Skin epidermis (tissue), 12 donors: ENCODE measurements around the gene HOXA1.

Experiments used
- H3K27ac ChIP-seq, 21 experiments: fragments of 200-600 bp; sonication (generic) in 11 of 21; one replicate each; pipeline ENCODE4 v1.5.0; 2020; ENCODE audit warnings: mild to moderate bottlenecking in 3 of 21, inconsistent platforms in 2 of 21, moderate library complexity in 2 of 21
- H3K4me3 ChIP-seq, 7 experiments: fragments of 200-600 bp; sonication (generic) in 2 of 7; one replicate each; pipeline ENCODE4 v1.5.0; 2020; ENCODE audit warnings: inconsistent platforms in 2 of 7, mild to moderate bottlenecking in 2 of 7, moderate library complexity in 1 of 7

Gene HOXA1

DNA sequence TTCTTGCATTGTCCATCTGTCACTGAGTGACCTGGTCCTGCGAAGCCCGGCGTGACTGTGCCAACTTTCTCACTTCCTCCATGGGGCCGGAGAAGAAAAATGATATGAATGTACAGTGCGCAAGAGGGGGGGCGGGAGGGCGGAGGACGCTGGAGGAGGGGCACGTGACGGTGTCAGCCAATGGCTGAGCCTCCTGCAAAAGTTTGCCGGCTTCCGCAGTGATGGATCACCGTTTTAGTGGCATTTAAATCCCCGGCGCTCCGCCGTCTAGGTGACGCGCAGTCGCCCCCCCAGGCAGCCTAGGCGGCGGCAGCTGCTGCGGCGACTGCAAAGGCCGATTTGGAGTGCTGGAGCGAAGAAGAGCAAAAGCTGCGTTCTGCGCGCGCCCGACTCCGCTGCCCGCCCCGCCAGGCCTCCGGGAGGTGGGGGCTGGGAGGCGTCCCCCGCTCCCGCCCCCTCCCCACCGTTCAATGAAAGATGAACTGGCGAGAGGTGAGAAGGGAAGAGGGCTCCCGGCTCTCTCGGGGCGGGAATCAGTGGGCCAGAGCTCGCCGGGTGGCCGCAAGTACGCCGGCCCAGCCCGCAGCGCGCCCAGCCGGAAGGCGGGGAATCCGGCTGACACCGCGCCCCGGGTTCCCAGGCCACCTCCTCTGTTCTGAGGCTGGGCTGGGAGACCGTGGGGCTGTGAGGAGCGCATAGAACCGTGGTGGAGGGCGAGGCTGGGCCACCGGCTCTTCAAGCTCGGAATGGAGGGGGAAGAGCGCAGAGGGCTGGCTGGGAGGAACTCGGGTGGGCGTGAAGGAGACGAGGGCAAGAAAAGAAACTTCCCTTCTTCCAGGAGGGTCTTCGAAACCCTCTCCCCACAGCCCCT, at the start of gene HOXA1:
Gene HOXA1 (minus strand): TSS at position 104 of the 871 bp plus-strand sequence. CDS start 88 bp downstream, at position 16.
- peak within 1 kb of the TSS; percentile 54 to 95 (median 88) for H3K27ac ChIP-seq

DNA sequence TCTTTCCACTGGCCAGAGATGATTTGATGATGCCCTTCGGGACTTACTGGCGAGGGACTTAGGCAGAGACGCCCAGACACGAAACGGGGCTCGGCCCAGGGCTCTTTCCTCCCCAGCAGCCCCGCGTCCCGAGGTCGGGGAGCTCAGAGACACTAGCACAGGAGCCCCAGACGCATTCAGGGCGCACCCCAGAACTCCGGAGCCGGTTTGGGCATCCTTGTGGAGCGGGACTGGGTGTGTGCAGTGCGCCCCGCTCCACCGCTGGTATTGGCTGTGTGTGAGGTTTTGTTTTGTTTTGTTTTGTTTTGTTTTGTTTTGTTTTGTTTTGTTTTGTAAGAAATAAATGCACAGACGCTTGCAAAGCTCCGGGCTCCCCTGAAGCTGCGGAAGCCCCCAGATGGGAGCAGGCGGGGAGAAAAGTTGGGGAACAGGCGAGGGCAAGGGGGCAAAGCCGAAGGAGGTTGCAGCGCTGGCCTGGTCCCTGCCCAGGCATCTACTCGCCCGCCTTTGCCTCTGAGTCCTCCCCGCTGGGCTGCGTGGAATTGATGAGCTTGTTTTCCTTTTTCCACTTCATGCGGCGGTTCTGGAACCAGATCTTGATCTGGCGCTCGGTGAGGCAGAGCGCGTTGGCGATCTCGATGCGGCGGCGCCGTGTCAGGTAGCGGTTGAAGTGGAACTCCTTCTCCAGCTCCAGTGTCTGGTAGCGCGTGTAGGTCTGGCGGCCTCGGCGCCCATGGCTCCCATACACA, 49.5 kb upstream of the HOXA1 start:
- Histone ChIP-seq H3K27ac (peak overlapping the region in 2 of 21 experiments; percentile 19 to 52), H3K4me3 (no peak overlapping the region)

More for the DNA sequence above, at the start of gene HOXA1:
- H3K4me3 ChIP-seq: peak within 1 kb of the TSS; percentile 60 to 98 (median 84)

DNA sequence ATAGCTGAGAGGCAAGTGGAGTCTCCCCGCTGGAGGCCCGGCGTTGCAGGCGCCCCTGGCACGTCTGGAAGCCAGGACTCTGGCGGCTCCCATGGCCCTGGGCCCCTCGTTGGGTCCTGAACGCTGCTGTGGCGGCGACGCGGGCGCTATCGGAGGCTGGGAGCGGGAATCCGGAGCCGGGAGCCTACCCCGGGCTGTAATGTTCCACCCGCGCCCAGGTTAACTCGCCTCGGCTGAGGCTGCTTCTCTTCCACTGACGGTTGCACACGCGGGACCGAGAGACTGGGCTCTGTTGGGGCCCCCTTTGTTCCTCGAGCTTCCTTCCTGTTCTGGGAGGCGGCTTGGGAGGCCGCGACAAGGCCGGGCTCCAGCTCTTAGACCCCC, 49.0 kb upstream of the HOXA1 start:
- Histone ChIP-seq H3K4me3 (no peak overlapping the region), H3K27ac (peak overlapping the region in 1 of 21 experiments; percentile 52)

DNA sequence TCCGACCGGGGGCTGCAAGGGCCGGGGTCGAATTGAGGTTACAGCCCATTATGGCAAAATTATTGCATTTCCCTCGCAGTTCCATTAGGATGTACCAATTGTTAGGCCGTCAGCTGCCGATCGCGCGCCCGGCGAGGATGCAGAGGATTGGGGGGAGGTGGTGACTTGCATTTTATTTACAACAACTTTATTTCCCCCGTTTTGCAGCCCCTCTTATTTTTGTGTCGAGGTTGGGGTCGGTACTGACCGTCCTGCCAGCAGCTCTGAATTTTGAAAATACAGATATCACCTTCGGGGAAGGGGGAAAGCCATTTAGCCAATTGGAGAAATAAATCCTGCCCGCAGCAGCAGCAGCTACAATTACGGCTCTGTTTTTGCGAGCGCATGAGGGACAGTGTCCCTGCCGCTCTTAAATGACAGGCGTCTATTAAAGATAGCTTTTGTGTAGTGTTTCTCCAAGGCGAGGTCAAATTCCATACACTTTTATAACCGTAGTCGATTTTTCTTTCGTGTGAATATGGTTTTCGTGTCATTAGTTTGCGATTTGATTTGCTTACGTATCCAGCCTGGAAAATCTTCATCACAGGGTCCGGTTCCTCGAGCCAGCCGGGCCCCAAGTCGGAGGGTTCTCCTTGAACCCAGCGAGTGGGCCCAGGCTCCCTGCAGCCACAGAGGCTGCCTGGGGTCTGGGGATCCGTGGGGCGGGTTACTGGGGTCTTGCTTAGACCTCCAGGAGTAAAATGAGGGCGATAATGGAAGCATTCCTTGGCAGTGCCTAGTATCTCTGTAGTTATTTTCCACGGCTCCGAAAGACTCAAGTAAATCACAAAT, 48.4 kb upstream of the HOXA1 start:
- H3K27ac ChIP-seq: peak overlapping the region in 1 of 21 experiments; percentile 77
- peak overlapping the region in 3 of 7 experiments; percentile 36 to 60 (median 56) for H3K4me3 ChIP-seq

GRCh38 chr7:27143023-27143949, 47.5 kb upstream of the HOXA1 start, which contains the start of gene HOXA5:
Gene HOXA5 (minus strand): TSS chr7:27143681. CDS start chr7:27143607, 74 bp downstream.
- Histone ChIP-seq H3K4me3 (peak within 1 kb of the TSS; percentile 15 to 60 (median 36)), H3K27ac (peak within 1 kb of the TSS in 14 of 21 experiments; percentile 0 to 85 (median 61))

GRCh38 chr7:27142580-27143022, 46.8 kb upstream of the HOXA1 start:
- Histone ChIP-seq H3K27ac (peak overlapping the region in 13 of 21 experiments; percentile 0 to 85 (median 62)), H3K4me3 (peak overlapping the region; percentile 15 to 60 (median 36))

DNA sequence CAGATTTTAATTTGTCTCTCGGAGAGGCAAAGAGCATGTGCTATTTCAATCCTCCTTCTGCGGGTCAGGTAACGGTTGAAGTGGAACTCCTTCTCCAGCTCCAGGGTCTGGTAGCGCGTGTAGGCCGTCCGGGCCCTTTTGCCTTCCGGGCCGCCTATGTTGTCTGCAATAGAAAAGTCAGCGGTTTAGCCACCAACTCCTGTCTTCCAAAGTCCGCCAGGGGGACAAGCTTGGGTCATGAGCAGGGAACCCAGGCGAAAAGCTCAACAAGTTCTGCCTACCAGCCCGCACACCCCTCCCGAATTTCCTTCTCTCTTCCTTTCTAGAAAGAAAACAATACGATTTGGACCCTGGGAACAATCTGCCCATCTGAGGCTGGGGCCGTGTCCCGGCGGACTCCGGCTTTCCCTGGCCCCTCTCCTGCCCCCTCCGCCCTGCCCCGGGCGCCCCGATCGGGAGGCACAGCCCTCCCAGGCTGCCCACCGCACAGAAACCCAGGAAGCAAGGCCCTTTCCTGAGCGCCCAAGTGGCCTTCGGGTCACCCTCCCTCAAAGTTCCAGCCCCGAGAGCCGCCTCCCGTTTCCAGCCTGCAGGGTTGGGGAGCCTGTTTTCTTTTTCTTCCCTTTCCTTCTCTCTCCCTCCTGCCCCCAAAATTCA, 46.3 kb upstream of the HOXA1 start:
- H3K27ac ChIP-seq: peak overlapping the region in 6 of 21 experiments; percentile 8 to 85 (median 64)
- peak overlapping the region in 6 of 7 experiments; percentile 31 to 60 (median 43) for H3K4me3 ChIP-seq

GRCh38 chr7:27141137-27141922, 45.5 kb upstream of the HOXA1 start:
- H3K4me3 ChIP-seq: peak overlapping the region in 1 of 7 experiments; percentile 60
- peak overlapping the region in 1 of 21 experiments; percentile 77 for H3K27ac ChIP-seq

GRCh38 chr7:27140126-27140857, 44.5 kb upstream of the HOXA1 start:
- no peak overlapping the region for H3K4me3 ChIP-seq
- no peak overlapping the region for H3K27ac ChIP-seq

DNA sequence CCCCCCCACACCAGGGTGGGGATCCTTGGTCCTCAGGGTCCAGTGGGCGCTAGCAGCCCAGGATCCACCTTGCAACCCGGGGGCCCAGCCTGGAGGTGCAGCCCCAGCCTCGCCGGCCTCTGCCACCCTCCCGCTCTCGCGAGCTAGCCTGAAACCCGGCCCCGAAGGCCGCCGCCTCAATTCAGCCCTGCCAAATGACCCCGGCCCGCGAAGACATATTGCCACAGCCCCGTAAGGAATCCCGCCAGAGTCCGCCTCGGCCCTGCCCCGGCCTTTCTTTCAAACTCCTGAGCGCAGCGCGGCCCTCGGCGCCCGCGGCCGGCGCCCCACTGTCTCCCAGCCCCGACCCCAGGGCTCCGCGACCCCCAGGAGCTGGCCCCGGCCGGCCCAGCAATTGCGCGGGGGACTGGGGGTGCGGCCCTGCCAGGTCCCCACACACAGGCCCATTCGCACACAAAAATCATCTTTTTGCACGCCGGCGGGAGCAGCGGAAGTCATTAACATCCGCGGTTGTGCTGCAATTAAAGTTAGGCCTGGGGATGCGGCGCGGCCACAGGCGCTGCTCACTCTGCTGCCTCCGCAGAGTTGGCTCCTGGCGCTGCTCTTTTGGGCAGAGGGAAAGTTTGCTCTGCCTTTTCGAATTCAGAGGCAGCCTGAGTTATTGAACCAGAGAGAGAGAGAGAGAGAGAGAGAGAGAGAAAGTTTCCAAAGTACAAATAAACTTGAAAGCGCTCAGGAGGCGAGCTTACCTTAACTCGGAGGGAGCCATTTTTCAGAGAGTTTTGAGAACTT, 43.7 kb upstream of the HOXA1 start:
- Histone ChIP-seq H3K27ac (no peak overlapping the region), H3K4me3 (no peak overlapping the region)

DNA sequence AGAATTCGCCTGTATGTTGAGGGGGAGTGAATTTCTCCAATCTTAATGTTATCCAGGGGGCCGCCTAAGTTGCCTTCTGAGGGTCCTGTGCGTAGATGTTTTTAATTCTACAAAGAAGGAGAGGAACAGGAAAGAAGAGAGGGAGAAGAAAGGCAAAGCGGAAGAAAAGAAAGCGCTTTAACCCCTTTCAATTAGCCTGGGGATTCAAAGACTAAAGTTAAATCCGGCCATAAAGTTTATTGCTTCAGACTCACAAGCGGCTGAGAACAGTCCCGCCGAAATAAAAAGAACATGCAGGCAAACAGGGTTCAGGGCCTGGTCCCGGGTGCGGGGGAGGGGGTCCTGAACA, 43.2 kb upstream of the HOXA1 start:
- Histone ChIP-seq H3K27ac (no peak overlapping the region), H3K4me3 (no peak overlapping the region)

DNA sequence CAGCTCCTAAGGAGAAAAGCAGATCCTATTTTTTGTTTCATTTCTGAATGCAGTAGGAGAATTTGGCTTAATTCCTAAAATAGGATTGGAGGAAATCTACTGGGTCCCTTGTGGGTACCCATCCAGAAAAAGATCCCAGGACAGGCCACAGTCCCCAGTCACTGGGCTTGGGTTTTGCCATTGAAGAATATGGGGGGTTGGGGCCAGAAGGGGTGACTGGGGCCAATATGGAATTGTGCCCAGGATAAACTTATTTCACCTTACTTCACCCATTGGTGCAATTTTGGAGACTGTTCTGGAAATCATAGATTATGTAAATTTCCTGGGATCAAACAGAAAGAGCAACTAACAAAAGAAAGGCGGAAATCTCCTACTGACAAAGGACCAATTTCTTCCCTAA, 42.7 kb upstream of the HOXA1 start:
- no peak overlapping the region for H3K4me3 ChIP-seq
- no peak overlapping the region for H3K27ac ChIP-seq

DNA sequence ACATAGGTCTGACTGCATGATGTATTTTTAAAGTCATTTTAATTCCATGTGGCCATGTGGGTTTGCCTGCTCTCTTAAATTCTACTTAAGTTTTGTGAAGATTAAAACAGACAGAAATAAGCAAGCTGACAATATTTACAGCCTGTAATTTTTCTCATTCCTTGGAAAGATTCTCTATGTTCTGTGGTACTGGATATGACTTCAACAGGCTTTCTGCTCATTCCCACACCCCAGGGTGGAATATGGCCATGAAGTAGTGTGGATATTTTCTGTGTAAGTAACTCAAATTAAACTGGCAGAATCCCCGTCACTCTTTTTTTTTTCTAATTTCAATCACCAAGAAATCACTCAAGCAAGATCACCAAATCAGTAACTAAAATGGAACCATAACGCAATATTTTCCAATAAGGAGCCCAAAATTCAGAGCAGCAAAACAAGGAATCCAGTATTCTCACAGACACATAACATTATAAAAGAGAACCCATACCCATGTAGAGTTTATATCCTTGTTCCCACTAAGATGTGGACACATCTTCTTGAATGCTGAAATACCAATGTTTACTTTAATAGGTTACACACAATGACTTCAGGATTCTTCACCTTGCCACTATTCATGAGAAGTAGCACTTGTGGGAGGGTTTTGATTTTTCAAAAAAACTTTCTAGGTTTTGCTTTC, 42.0 kb upstream of the HOXA1 start:
- no peak overlapping the region for H3K4me3 ChIP-seq
- H3K27ac ChIP-seq: no peak overlapping the region

- no peak overlapping the region for H3K27ac ChIP-seq
- no peak overlapping the region for H3K4me3 ChIP-seq
Observed at GRCh38 chr7:27134392-27134791, 38.6 kb upstream of the HOXA1 start.
